Measurements from ENCODE around the gene MAP2K2.

The MAP2K2 gene

GRCh38 chr19:4077800-4078684 is 45.9 kb downstream of the MAP2K2 start:
- DNase-seq (ENCODE audit: low read depth), result no peak

GRCh38 chr19:4077007-4077374 is 46.9 kb downstream of the MAP2K2 start:
- no peak for DNase-seq (ENCODE audit: low read depth)

- DNase-seq (ENCODE audit: low read depth), result no peak
These were observed 48.5 kb downstream of the MAP2K2 start for GRCh38 chr19:4075373-4075772.

- DNase-seq (ENCODE audit: low read depth), result no peak
These were observed 52.3 kb downstream of the MAP2K2 start for GRCh38 chr19:4071610-4072009.

- no peak for DNase-seq (ENCODE audit: low read depth)
These were observed 54.5 kb downstream of the MAP2K2 start for GRCh38 chr19:4069331-4069959.

GRCh38 chr19:4068047-4068966 is 55.6 kb downstream of the MAP2K2 start:
- DNase-seq (ENCODE audit: low read depth), result no peak

- DNase-seq (ENCODE audit: low read depth), result peak; percentile 43
These were observed 56.4 kb downstream of the MAP2K2 start for GRCh38 chr19:4067396-4068046.

- peak; percentile 68 for DNase-seq (ENCODE audit: low read depth)
These were observed 57.1 kb downstream of the MAP2K2 start, which contains the start of gene ZBTB7A for GRCh38 chr19:4066682-4067395. Gene ZBTB7A (minus strand): TSS chr19:4066899. CDS start chr19:4055232, 11,667 bp downstream.

GRCh38 chr19:4066176-4066606 is 57.7 kb downstream of the MAP2K2 start:
- peak; percentile 59 for DNase-seq (ENCODE audit: low read depth)

- DNase-seq (ENCODE audit: low read depth), result peak; percentile 97
These were observed 58.3 kb downstream of the MAP2K2 start for GRCh38 chr19:4065430-4066175.

- DNase-seq (ENCODE audit: low read depth), result peak; percentile 43
These were observed 59.2 kb downstream of the MAP2K2 start for GRCh38 chr19:4064496-4065260.

GRCh38 chr19:4064149-4064495 is 59.8 kb downstream of the MAP2K2 start:
- no peak for DNase-seq (ENCODE audit: low read depth)

GRCh38 chr19:4063369-4064148 is 60.4 kb downstream of the MAP2K2 start:
- DNase-seq (ENCODE audit: low read depth), result no peak

GRCh38 chr19:4062419-4063368 is 61.2 kb downstream of the MAP2K2 start:
- DNase-seq (ENCODE audit: low read depth), result no peak

GRCh38 chr19:4061683-4062418 is 62.1 kb downstream of the MAP2K2 start:
- no peak for DNase-seq (ENCODE audit: low read depth)

- peak; percentile 32 for DNase-seq (ENCODE audit: low read depth)
These were observed 62.7 kb downstream of the MAP2K2 start for GRCh38 chr19:4061178-4061682.

All from T follicular helper cell (primary cell).